Activated CD8-positive, alpha-beta T cell treated with anti-CD3 and anti-CD28 coated beads for 36 hours (primary cell): ENCODE measurements around the gene ZNF772. TPM values are rescaled to one million over a fixed set of nuclear protein-coding genes. Genes with fewer than 3 reads are reported as not detected.
A peak's percentile ranks its signal among the peaks of the same experiment; 100 is the strongest.
"Not testable (repeated sequence)": the region's sequence is repeated elsewhere in the genome, so short reads cannot be mapped to it uniquely, and the experiment has no call there.

Experiments
- ATAC-seq: fragments of 200-7000 bp; cut with Tn5 transposase; one replicate; pipeline ENCODE4 v1.10.0; 2021; ENCODE audit warnings: mild to moderate bottlenecking, moderate library complexity
- CTCF ChIA-PET: fragments of 350-600 bp; sonication (Branson Sonifier 250); formaldehyde crosslinking; loops from one replicate; lab custom pipeline; 2021; ENCODE audit warnings: antibody characterized with exemption; lab: Charles Lee
- POLR2A ChIA-PET: fragments of 350-600 bp; sonication (Branson Sonifier 250); formaldehyde crosslinking; loops from one replicate; lab custom pipeline; 2021; ENCODE audit warnings: antibody characterized with exemption; lab: Charles Lee
- DNase-seq: peaks from one replicate; pipeline ENCODE4 v3.0.0-alpha.2; 2020
- H3K27ac Mint-ChIP-seq: one replicate; pipeline ENCODE4 v1.8.0; 2021; ENCODE audit warnings: mild to moderate bottlenecking, mixed read lengths
- H3K27me3 Mint-ChIP-seq: one replicate; pipeline ENCODE4 v1.8.0; 2021; ENCODE audit warnings: mixed read lengths
- H3K36me3 Mint-ChIP-seq: one replicate; pipeline ENCODE4 v1.8.0; 2021; ENCODE audit warnings: low read depth, mixed read lengths
- H3K4me1 Mint-ChIP-seq: one replicate; pipeline ENCODE4 v1.8.0; 2021; ENCODE audit warnings: low read depth, mixed read lengths
- H3K4me3 Mint-ChIP-seq: one replicate; pipeline ENCODE4 v1.8.0; 2021; ENCODE audit warnings: mild to moderate bottlenecking, moderate library complexity, mixed read lengths
- H3K9me3 Mint-ChIP-seq: one replicate; pipeline ENCODE4 v1.8.0; 2021; ENCODE audit warnings: mixed read lengths
- intact Hi-C: fragments of 100-400 bp; cut with micrococcal nuclease; formaldehyde crosslinking; loops from one replicate; pipeline ENCODE4 v1.10.0; 2022
- total RNA-seq, 2 experiments: library from RNA; stranded (reverse); gene quantifications; one replicate each; pipeline ENCODE4 v1.2.3, GENCODE V29; 2021
- TF ChIP-seq, protein P1 (sequence below): fragments of 200-600 bp; IDR thresholded peaks from one replicate; pipeline ENCODE4 v1.8.0; 2022; ENCODE audit warnings: antibody characterized with exemption, mild to moderate bottlenecking

ZNF772 gene
- total RNA-seq: 1 to 10 TPM; 5.0 to 5.6 TPM

DNA sequence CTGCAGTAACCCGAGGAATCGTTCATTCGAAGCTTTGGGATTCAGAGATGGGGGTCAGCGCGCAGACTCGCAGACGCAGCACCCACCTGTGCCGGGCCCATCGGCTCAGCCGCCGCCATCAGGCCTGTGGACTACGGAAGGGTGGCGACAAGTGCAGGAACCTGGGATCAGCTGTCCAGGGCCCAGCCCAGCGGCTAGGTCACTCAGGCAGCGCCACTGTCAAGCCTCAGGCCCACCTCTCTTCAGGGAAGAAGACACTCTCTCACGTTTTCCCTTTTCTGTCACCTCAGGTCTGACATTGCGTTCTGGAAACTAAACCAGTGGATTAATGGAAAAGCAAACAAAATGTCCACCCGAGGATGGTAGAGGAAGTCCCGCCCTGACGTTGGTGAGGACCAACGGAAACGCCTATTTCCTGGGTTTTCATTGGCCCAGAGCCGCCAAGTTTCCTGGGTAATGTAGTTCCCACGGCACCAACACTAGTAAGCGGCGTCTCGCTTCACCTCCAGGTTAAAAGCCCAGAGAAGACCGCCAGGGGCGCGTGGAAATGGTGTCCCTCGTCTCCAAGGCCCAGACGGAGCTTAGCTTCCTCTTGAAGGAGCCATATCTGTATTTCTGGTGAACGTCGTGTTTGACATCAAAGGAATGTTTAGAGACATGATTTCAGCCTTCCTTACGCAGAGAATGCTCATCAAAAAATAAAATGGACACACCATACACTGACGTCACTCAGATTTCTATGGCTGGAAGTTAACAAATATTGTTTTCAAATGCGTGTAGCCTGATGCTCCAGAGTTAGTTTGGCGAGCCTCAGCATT is at the start of gene ZNF772:
Gene ZNF772, minus strand, starts transcription at position 376 of the 818 bp plus-strand sequence. Its CDS starts 257 bp downstream, at position 119.
- TF ChIP-seq, protein P1, sequence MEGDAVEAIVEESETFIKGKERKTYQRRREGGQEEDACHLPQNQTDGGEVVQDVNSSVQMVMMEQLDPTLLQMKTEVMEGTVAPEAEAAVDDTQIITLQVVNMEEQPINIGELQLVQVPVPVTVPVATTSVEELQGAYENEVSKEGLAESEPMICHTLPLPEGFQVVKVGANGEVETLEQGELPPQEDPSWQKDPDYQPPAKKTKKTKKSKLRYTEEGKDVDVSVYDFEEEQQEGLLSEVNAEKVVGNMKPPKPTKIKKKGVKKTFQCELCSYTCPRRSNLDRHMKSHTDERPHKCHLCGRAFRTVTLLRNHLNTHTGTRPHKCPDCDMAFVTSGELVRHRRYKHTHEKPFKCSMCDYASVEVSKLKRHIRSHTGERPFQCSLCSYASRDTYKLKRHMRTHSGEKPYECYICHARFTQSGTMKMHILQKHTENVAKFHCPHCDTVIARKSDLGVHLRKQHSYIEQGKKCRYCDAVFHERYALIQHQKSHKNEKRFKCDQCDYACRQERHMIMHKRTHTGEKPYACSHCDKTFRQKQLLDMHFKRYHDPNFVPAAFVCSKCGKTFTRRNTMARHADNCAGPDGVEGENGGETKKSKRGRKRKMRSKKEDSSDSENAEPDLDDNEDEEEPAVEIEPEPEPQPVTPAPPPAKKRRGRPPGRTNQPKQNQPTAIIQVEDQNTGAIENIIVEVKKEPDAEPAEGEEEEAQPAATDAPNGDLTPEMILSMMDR: peak; percentile 71
- ChIA-PET POLR2A (interaction anchor here (1.5 kb wide), 1 partner anchor 9 kb away, joined by 7 read pairs; no protein-coding TSS in a partner anchor), CTCF (interaction anchor here (0.8 to 1.2 kb wide), 3 partner anchors 22 to 204 kb away, joined by 3 read pairs; partner anchors contain the start of genes ZNF551 and ZNF773)
- H3K4me3 Mint-ChIP-seq: peak within 1 kb of the TSS; percentile 76
- no peaks in the 10 kb centered on the region for H3K27me3 Mint-ChIP-seq
- intact Hi-C loops: no loop called here
- peak within 1 kb of the TSS; percentile 77 for H3K27ac Mint-ChIP-seq
- H3K9me3 Mint-ChIP-seq: peaks cover 52% of the 10 kb centered on the region
- peaks cover 6% of the 10 kb centered on the region for H3K4me1 Mint-ChIP-seq
- peak; percentile 95 for DNase-seq
- ATAC-seq: peak; percentile 100
- peaks cover 56% of the 10 kb centered on the region for H3K36me3 Mint-ChIP-seq

DNA sequence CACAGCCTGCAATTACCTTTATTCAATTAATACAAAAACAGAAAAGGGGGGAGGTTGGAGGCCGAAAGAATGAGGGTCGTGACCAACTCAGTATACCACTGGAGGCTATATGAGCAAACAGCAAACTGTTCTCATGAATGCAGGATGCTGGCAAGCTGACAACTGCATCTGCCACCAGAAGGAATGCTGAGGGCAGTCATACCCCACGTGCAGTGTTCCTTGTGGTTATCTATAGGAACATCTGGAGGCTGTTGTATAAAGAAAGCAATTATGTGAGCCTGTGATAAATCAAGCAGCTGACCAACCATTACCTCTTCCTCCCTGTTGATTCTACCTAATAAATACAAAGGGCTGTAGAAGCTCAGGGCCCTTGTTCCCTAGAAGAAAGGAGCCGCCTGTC is 40.7 kb upstream of the ZNF772 start:
- peaks cover 54% of the 10 kb centered on the region for H3K9me3 Mint-ChIP-seq
- ATAC-seq, H3K4me3 Mint-ChIP-seq, POLR2A ChIA-PET, CTCF ChIA-PET, DNase-seq, intact Hi-C loops, H3K27ac Mint-ChIP-seq, H3K4me1 Mint-ChIP-seq, H3K27me3 Mint-ChIP-seq: not testable (repeated sequence)
- H3K36me3 Mint-ChIP-seq: peaks cover 51% of the 10 kb centered on the region

DNA sequence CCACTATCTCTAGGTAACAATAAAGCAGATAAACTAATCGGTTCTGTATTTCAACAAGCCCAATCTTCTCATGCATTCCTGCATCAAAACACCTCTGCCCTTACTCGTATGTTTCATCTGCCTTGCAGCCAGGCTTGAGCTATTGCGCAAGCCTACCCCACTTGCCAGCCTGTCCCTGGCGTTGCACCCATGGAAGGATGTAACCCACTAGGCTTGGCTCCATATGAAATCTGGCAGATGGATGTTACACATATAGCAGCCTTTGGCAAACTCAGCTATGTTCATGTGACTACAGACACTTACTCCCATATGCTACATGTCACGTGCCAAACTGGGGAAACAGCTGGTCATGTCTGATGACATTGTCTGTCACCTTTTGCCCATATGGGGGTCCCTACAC is 37.9 kb upstream of the ZNF772 start:
- Mint-ChIP-seq H3K4me3 (no peak overlapping the region), H3K4me1 (no peaks in the 10 kb centered on the region), H3K27ac (no peak overlapping the region), H3K36me3 (peaks cover 65% of the 10 kb centered on the region), H3K9me3 (peaks cover 64% of the 10 kb centered on the region), H3K27me3 (no peaks in the 10 kb centered on the region)
- DNase-seq: no peak
- POLR2A ChIA-PET: no interaction called here
- TF ChIP-seq, protein P1: no peak
- intact Hi-C loops: no loop called here
- no peak for ATAC-seq
- CTCF ChIA-PET: no interaction called here

DNA sequence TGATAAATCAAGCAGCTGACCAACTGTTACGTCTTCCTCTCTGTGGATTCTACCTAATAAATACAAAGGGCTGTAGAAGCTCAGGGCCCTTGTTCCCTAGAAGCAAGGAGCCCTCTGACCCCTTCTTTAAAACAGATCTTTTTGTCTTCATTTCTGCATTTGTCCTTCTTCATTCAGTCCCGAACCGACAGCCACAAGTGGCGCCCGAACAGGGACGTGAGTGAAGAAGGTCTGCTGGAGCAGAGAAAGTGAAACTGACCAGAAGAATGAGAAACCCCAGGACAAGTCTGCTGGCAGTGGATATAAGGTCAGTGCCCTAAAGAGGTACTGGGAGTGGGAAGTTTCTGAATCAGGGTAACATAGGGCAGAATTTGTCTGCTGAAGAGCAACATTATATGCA is 35.5 kb upstream of the ZNF772 start:
- DNase-seq: peak; percentile 12
- intact Hi-C loops: no loop called here
- no peak overlapping the region for H3K4me3 Mint-ChIP-seq
- ATAC-seq: no peak
- peaks cover 83% of the 10 kb centered on the region for H3K36me3 Mint-ChIP-seq
- H3K9me3 Mint-ChIP-seq: peaks cover 72% of the 10 kb centered on the region
- no peaks in the 10 kb centered on the region for H3K4me1 Mint-ChIP-seq
- CTCF ChIA-PET: no interaction called here
- no peak overlapping the region for H3K27ac Mint-ChIP-seq
- TF ChIP-seq, protein P1: no peak
- no peaks in the 10 kb centered on the region for H3K27me3 Mint-ChIP-seq
- POLR2A ChIA-PET: no interaction called here

DNA sequence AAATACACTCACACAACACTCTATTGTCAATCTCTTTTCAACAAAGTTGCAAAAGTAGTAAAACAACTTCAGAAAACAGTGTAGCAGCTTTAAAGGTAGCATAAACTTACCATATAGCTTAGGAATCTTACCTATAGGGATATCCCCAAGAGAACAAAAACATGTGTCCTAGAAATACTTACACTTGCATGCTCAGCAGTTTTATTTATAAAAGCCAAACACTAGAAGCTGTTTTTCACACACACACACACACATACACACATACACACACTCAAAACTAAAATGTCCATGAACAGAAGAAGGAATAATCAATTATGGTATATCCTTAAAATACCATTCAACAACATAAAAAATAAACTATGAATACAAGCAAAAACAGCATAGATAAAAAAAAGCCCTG is 34.1 kb upstream of the ZNF772 start:
- Mint-ChIP-seq H3K4me3 (no peak overlapping the region), H3K4me1 (no peaks in the 10 kb centered on the region), H3K36me3 (peaks cover 85% of the 10 kb centered on the region), H3K27me3 (no peaks in the 10 kb centered on the region), H3K9me3 (peaks cover 68% of the 10 kb centered on the region), H3K27ac (no peak overlapping the region)
- ChIA-PET CTCF (no interaction called here), POLR2A (no interaction called here)
- ATAC-seq (no peak), DNase-seq (no peak)
- TF ChIP-seq, protein P1: no peak
- intact Hi-C loops: no loop called here
